Endothelial cell of umbilical vein (primary cell): Measurements from ENCODE around the gene FAXDC2. TPM values are rescaled to one million over a fixed set of nuclear protein-coding genes. Genes with fewer than 3 reads are reported as not detected.

Source experiments
- BruUV-seq: library from RNA; stranded (reverse); fragments of 400-500 nt; replicated peaks from 2 replicates; lab custom pipeline; 2021; lab: Mats Ljungman, UMichigan
- CTCF ChIA-PET: fragments of 300-600, 350-600 bp; sonication (Branson Sonifier 250); formaldehyde crosslinking; loops from one replicate; lab custom pipeline; 2021; ENCODE audit warnings: antibody characterized with exemption, inconsistent platforms; lab: Charles Lee
- POLR2A ChIA-PET: fragments of 300-600, 350-600 bp; sonication (Branson Sonifier 250); formaldehyde crosslinking; loops from one replicate; lab custom pipeline; 2021; ENCODE audit warnings: antibody characterized with exemption, inconsistent platforms; lab: Charles Lee
- DNase-seq: peaks from one replicate; pipeline ENCODE4 v3.0.0-alpha.2; 2011; ENCODE audit warnings: low read depth, low spot score
- FAIRE-seq: peaks from 2 replicates; lab custom pipeline; 2011; peaks lifted over from hg19 to GRCh38; lab: Jason Lieb, UNC
- H2AFZ ChIP-seq: 2 replicates; pipeline ENCODE4 v1.6.0; 2012; ENCODE audit warnings: low read depth, low read length, control low read depth, inconsistent platforms
- H3K27ac ChIP-seq: 2 replicates; pipeline ENCODE4 v1.5.1; 2011; ENCODE audit warnings: low read depth, mild to moderate bottlenecking, control low read depth, low read length, moderate library complexity; ENCODE audit not compliant: insufficient read depth
- H3K27me3 ChIP-seq, 2 experiments: 2 replicates each; pipeline versions ENCODE4 v1.6.0 to v1.6.1; 2011; ENCODE audit warnings: low read length in 2 of 2, mixed read lengths in 1 of 2; ENCODE audit not compliant: control insufficient read depth in 2 of 2, insufficient read depth in 2 of 2
- H3K36me3 ChIP-seq, 2 experiments: 2 replicates in 1 of 2; 3 replicates in 1 of 2; pipeline ENCODE4 v1.5.1; 2011; ENCODE audit warnings: low read length in 2 of 2, mild to moderate bottlenecking in 1 of 2, moderate library complexity in 1 of 2; ENCODE audit not compliant: control insufficient read depth in 2 of 2, insufficient read depth in 2 of 2; ENCODE audit errors: extremely low read depth in 1 of 2
- H3K4me1 ChIP-seq: 3 replicates; pipeline ENCODE4 v1.5.1; 2011; ENCODE audit warnings: mild to moderate bottlenecking, low read length; ENCODE audit not compliant: control insufficient read depth, insufficient read depth; ENCODE audit errors: extremely low read depth
- H3K4me2 ChIP-seq: 2 replicates; pipeline ENCODE4 v1.6.1; 2011; ENCODE audit warnings: low read length, control low read depth, mixed read lengths; ENCODE audit not compliant: insufficient read depth
- H3K4me3 ChIP-seq, 3 experiments: fragments of 200-600 bp in 1 of 3; sonication (generic), shearing (Covaris generic) in 1 of 3; replicated peaks in 1 of 3; 2 replicates each; pipeline ENCODE4 v1.5.1; 2011 to 2016; ENCODE audit warnings: control low read depth in 3 of 3, low read length in 3 of 3, mild to moderate bottlenecking in 2 of 3, inconsistent platforms in 1 of 3, low read depth in 1 of 3, moderate library complexity in 1 of 3; ENCODE audit not compliant: insufficient read depth in 1 of 3
- H3K79me2 ChIP-seq: 2 replicates; pipeline ENCODE4 v1.6.0; 2012; ENCODE audit warnings: low read length, inconsistent platforms; ENCODE audit not compliant: control insufficient read depth, insufficient read depth
- H3K9ac ChIP-seq: replicated peaks from 2 replicates; pipeline ENCODE3; 2011; ENCODE audit warnings: low read length, control low read depth; ENCODE audit not compliant: insufficient read depth; ENCODE audit errors: extremely low read depth
- H3K9me1 ChIP-seq: replicated peaks from 3 replicates; pipeline ENCODE4 v1.6.0; 2011; ENCODE audit warnings: mild to moderate bottlenecking, low read length; ENCODE audit not compliant: control insufficient read depth, insufficient read depth; ENCODE audit errors: extremely low read depth
- H3K9me3 ChIP-seq: replicated peaks from 2 replicates; pipeline ENCODE4 v1.5.1; 2012; ENCODE audit warnings: low read length, inconsistent platforms; ENCODE audit not compliant: control insufficient read depth, insufficient read depth
- H4K20me1 ChIP-seq: replicated peaks from 2 replicates; pipeline ENCODE3; 2011; ENCODE audit warnings: mild to moderate bottlenecking, low read length; ENCODE audit not compliant: control insufficient read depth, insufficient read depth; ENCODE audit errors: extremely low read depth
- CTCF ChIP-seq, 2 donors: IDR thresholded peaks; 1 replicate in 1 of 2; 2 replicates in 1 of 2; pipeline ENCODE4 v1.5.1; 2011; ENCODE audit warnings: low read length in 2 of 2, mild to moderate bottlenecking in 2 of 2, moderate library complexity in 2 of 2, control low read depth in 1 of 2, inconsistent platforms in 1 of 2, low read depth in 1 of 2; ENCODE audit not compliant: insufficient read depth in 1 of 2; ENCODE audit errors: extremely low read depth in 1 of 2
- EZH2 ChIP-seq: IDR thresholded peaks from 2 replicates; pipeline ENCODE4 v1.6.1; 2012; ENCODE audit warnings: borderline replicate concordance, low read depth, mild to moderate bottlenecking, moderate library complexity, low read length, inconsistent platforms; ENCODE audit not compliant: severe bottlenecking
- FOS ChIP-seq: IDR thresholded peaks from 2 replicates; pipeline ENCODE4 v1.6.1; 2011; ENCODE audit warnings: mild to moderate bottlenecking, low read length, moderate library complexity, borderline replicate concordance; ENCODE audit not compliant: insufficient read depth
- MAX ChIP-seq: IDR thresholded peaks from 2 replicates; pipeline ENCODE4 v1.6.1; 2011; ENCODE audit not compliant: insufficient read depth, insufficient read length
- MYC ChIP-seq: IDR thresholded peaks from one replicate; pipeline ENCODE4 v1.6.1; 2011; ENCODE audit warnings: mild to moderate bottlenecking, low read depth, low read length
- POLR2A ChIP-seq: IDR thresholded peaks from 2 replicates; pipeline ENCODE4 v1.6.1; 2012; ENCODE audit warnings: low read depth, mild to moderate bottlenecking, control low read depth, low read length
- POLR2AphosphoS5 ChIP-seq: IDR thresholded peaks from 2 replicates; pipeline ENCODE4 v1.6.1; 2012; ENCODE audit warnings: low read depth, mild to moderate bottlenecking, control low read depth, low read length, moderate library complexity; ENCODE audit not compliant: insufficient read depth
- dilution Hi-C: fragments of 300-500 bp; cut with MboI; formaldehyde crosslinking; loops from one replicate; pipeline ENCODE4 v1.15.0; 2019; ENCODE audit warnings: low sequenced_read_pairs; ENCODE audit not compliant: extremely low pct_ligation_motif_present
- intact Hi-C: fragments of 100-400 bp; cut with micrococcal nuclease; formaldehyde crosslinking; loops from one replicate; pipeline ENCODE4 v1.10.0; 2022
- polyA plus RNA-seq, 4 experiments: library from polyadenylated mRNA; depleted of rRNA in 3 of 4; stranded (reverse) in 3 of 4; unstranded in 1 of 4; fragments of >200 nt; gene quantifications; 2 replicates each; pipeline versions ENCODE4 v1.2.1 to v1.2.3, GENCODE V29; 2011 to 2012; ENCODE audit warnings: missing spikeins in 1 of 4
- total RNA-seq: library from RNA; stranded (reverse); gene quantifications from 2 replicates; pipeline ENCODE4 v1.2.3, GENCODE V29; 2021

FAXDC2 gene
- total and polyA plus RNA-seq, 2 donors (not counting 3 experiments of a cell fraction or from before 2014, with no cell fraction given): 8.3 to 12.0 TPM

- no TSS peak for BruUV-seq
- CTCF ChIA-PET: interaction anchor here (1.2 to 1.5 kb wide), 2 partner anchors 13 to 133 kb away, joined by 3 to 5 read pairs; no protein-coding TSS in a partner anchor
- dilution Hi-C loops (no loop called here), intact Hi-C loops (no loop called here)
- TF ChIP-seq FOS: no peak
- TF ChIP-seq EZH2: no peak
- no peak for TF ChIP-seq POLR2AphosphoS5
- no peak for TF ChIP-seq POLR2A
- TF ChIP-seq CTCF (IDR thresholded peaks at IDR 0.05; ENCODE audit: extremely low read depth in 1 of 2, insufficient read depth in 1 of 2, low read depth in 1 of 2, low read length in 2 of 2): no peak
- TF ChIP-seq MAX: no peak
- no peak for TF ChIP-seq MYC
- Histone ChIP-seq H3K27me3 (no peaks in the 10 kb centered on the region), H3K27ac (no peak overlapping the region), H3K9me3 (no peaks in the 10 kb centered on the region), H2AFZ (no peak overlapping the region), H3K4me1 (peaks cover 7% of the 10 kb centered on the region), H3K9ac (no peak overlapping the region), H3K79me2 (peaks cover 98% of the 10 kb centered on the region), H3K36me3 (no peaks in the 10 kb centered on the region), H3K9me1 (peaks cover 3% of the 10 kb centered on the region), H3K4me3 (no peak overlapping the region), H4K20me1 (peaks cover 10% of the 10 kb centered on the region), H3K4me2 (no peak overlapping the region)
- POLR2A ChIA-PET: no interaction called here
- FAIRE-seq (peak; percentile 55), DNase-seq (no peak)
Observed at GRCh38 chr5:154783774-154784460, 66.5 kb downstream of the FAXDC2 start.
